ENCODE results near the gene FLAD1.

The FLAD1 gene

GRCh38 chr1:155039308-155039669 is 56.1 kb downstream of the FLAD1 start:
- no peaks in the 10 kb centered on the region for H3K36me3 ChIP-seq
- H3K27ac ChIP-seq, result no peak overlapping the region
- no peak for TF ChIP-seq CTCF (IDR thresholded peaks at IDR 0.05; ENCODE audit: low read depth, low read length)

GRCh38 chr1:155040358-155041093 is 57.4 kb downstream of the FLAD1 start:
- DNase-seq, result no peak
- no peaks in the 10 kb centered on the region for H3K36me3 ChIP-seq
- no peaks in the 10 kb centered on the region for H3K9me3 ChIP-seq (ENCODE audit: severe bottlenecking)
- no peaks in the 10 kb centered on the region for H3K27me3 ChIP-seq (ENCODE audit: insufficient read depth, low read depth, severe bottlenecking)
- no peak overlapping the region for H3K27ac ChIP-seq
- no peak for TF ChIP-seq CTCF (IDR thresholded peaks at IDR 0.05; ENCODE audit: low read depth, low read length)
- no peak overlapping the region for H3K4me3 ChIP-seq (ENCODE audit: low read depth, low read length)

More at GRCh38 chr1:155039308-155039669, 56.1 kb downstream of the FLAD1 start:
- no peak overlapping the region for H3K4me3 ChIP-seq (ENCODE audit: low read depth, low read length)
- no peaks in the 10 kb centered on the region for H3K9me3 ChIP-seq (ENCODE audit: severe bottlenecking)
- H3K27me3 ChIP-seq (ENCODE audit: insufficient read depth, low read depth, severe bottlenecking), result no peaks in the 10 kb centered on the region
- DNase-seq, result no peak
